Tibial artery (tissue), 4 donors: ENCODE measurements around the gene BAHD1.

Experiments
- DNase-seq, 2 donors: peaks; one replicate each; pipeline ENCODE4 v3.0.0-alpha.2; 2019
- H3K27ac ChIP-seq, 2 donors: fragments of 200-600 bp; sonication (generic) in 1 of 2; 1 replicate in 1 of 2; 2 replicates in 1 of 2; pipeline ENCODE4 v1.5.1; 2018 to 2019; ENCODE audit warnings: mild to moderate bottlenecking in 1 of 2
- H3K27me3 ChIP-seq, 2 donors: fragments of 200-600 bp; sonication (generic) in 1 of 2; one replicate each; pipeline versions ENCODE4 v1.5.1 to v1.6.0; 2016 to 2019
- H3K36me3 ChIP-seq, 3 donors: fragments of 200-600 bp; sonication (generic) in 2 of 3; one replicate each; pipeline ENCODE4 v1.5.1; 2016 to 2019; ENCODE audit warnings: mild to moderate bottlenecking in 2 of 3
- H3K4me1 ChIP-seq, 4 donors: fragments of 200-600 bp; sonication (generic) in 2 of 4; 1 replicate in 3 of 4; 2 replicates in 1 of 4; pipeline ENCODE4 v1.5.1; 2016 to 2019
- H3K4me3 ChIP-seq, 2 donors: fragments of 200-600 bp; sonication (generic) in 1 of 2; 1 replicate in 1 of 2; 2 replicates in 1 of 2; pipeline ENCODE4 v1.5.1; 2018 to 2019; ENCODE audit warnings: mild to moderate bottlenecking in 2 of 2
- H3K9me3 ChIP-seq, 3 donors: fragments of 200-600 bp; sonication (generic) in 1 of 3; one replicate each; pipeline ENCODE4 v1.5.1; 2016 to 2019
- intact Hi-C: fragments of 100-400 bp; cut with DNase I; formaldehyde crosslinking; loops from one replicate; pipeline ENCODE4 v1.15.0; 2023; ENCODE audit warnings: low total_unique reads
- TF ChIP-seq, protein P1 (sequence below), 2 experiments: fragments of 200-600 bp in 1 of 2; fragments of 450-650 bp in 1 of 2; IDR thresholded peaks; one replicate each; pipeline ENCODE4 v1.5.1; 2017 to 2019; ENCODE audit warnings: antibody characterized with exemption in 2 of 2, mild to moderate bottlenecking in 1 of 2, moderate library complexity in 1 of 2

Gene BAHD1

DNA sequence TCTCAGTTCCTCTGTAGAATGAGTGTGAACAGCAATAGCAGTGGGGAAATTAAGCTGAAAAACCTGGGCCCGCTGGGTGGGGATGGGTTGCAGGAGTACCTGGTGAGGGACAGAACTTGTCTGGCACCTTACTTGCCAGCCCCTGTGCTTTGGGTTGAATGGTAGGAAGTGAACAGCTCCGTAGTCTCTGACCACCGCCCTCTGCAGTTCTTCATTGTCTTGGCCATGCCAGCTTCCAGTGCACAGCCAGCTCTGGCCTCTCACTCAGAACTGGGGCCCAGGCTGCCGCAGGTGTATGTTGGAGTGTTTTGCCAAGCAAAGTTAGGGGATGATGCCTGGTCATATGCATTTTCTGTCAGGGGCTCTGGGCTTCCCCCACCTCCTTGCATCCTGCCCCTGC is 16.0 kb downstream of the BAHD1 start:
- Histone ChIP-seq H3K4me3 (no peak overlapping the region), H3K4me1 (peaks cover 0 to 36% (median 26%) of the 10 kb centered on the region in 4 donors), H3K36me3 (peaks cover 14 to 34% (median 15%) of the 10 kb centered on the region in 3 donors), H3K9me3 (no peaks in the 10 kb centered on the region), H3K27me3 (no peaks in the 10 kb centered on the region), H3K27ac (no peak overlapping the region)
- intact Hi-C loops = no loop called here
- TF ChIP-seq, protein P1, sequence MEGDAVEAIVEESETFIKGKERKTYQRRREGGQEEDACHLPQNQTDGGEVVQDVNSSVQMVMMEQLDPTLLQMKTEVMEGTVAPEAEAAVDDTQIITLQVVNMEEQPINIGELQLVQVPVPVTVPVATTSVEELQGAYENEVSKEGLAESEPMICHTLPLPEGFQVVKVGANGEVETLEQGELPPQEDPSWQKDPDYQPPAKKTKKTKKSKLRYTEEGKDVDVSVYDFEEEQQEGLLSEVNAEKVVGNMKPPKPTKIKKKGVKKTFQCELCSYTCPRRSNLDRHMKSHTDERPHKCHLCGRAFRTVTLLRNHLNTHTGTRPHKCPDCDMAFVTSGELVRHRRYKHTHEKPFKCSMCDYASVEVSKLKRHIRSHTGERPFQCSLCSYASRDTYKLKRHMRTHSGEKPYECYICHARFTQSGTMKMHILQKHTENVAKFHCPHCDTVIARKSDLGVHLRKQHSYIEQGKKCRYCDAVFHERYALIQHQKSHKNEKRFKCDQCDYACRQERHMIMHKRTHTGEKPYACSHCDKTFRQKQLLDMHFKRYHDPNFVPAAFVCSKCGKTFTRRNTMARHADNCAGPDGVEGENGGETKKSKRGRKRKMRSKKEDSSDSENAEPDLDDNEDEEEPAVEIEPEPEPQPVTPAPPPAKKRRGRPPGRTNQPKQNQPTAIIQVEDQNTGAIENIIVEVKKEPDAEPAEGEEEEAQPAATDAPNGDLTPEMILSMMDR (IDR thresholded peaks at IDR 0.05) = no peak
- DNase-seq = no peak

DNA sequence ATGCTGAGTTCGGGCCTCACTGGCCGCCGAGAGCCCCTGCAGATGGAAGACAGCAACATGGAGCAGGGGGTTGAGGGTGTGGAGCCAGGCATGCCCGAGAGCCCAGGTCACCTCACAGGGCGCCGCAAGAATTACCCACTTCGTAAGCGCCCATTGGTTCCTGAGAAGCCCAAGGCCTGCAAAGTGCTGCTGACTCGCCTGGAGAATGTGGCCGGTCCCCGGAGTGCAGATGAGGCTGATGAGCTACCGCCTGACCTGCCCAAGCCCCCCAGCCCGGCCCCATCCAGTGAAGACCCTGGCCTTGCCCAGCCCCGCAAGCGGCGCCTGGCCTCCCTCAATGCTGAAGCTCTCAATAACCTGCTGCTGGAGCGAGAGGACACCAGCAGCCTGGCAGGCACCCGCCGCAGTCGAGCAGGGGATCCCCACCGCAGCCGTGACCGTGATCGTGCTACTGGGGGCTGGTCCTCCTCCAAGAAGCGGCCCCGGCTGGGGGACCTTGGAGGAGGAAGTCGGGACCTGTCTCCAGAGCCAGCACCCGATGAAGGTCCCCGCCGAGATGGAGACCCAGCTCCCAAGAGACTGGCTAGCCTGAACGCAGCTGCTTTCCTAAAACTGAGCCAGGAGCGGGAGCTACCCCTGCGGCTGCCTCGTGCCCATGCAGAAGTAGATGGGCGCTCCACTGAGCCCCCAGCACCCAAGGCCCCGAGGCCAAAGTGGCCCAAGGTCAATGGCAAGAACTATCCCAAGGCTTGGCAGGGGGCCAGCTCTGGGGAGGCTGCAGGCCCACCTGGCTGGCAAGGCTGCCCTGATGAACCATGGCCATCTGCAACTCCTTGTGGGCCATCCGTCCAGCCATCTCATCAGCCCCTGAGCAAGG is 18.0 kb downstream of the BAHD1 start:
- Histone ChIP-seq H3K4me3 (no peak overlapping the region), H3K4me1 (peaks cover 0 to 30% (median 23%) of the 10 kb centered on the region in 4 donors), H3K27ac (no peak overlapping the region), H3K27me3 (no peaks in the 10 kb centered on the region), H3K36me3 (peaks cover 15 to 54% (median 32%) of the 10 kb centered on the region in 3 donors), H3K9me3 (no peaks in the 10 kb centered on the region)
- intact Hi-C loops = no loop called here
- TF ChIP-seq, protein P1 (IDR thresholded peaks at IDR 0.05) = no peak
- no peak for DNase-seq

DNA sequence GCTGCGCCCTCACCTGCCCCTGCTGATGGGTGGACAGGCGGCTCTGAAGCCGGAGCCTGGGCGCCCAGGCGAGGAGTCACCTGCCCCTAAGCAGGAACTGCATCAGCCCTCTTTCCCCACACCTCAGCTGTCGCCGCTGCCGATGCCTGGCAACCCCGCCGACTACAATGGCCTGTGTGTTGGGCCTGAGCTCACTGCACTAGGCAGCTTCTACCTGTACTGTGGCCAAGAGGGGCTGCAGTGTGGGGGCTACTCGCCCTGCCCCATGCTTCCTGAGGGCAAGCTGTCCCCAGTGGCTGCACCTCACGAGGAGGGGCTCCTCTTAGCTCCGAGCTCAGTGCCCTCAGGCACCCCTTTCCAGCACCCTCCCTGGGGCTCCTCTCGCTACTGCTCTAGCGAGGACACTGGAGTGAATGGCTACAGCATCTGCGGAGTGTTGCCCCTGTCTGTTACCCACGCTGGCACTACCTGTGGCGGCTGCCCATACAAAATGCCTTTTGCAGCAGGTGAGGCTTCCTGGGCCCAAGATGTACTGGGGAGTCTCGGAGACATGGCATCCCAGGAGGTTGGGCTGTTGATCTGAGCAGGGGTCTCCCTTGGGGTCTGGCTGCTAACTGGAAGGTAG is 18.8 kb downstream of the BAHD1 start:
- intact Hi-C loops = no loop called here
- Histone ChIP-seq H3K36me3 (peaks cover 21 to 61% (median 40%) of the 10 kb centered on the region in 3 donors), H3K27me3 (no peaks in the 10 kb centered on the region), H3K27ac (no peak overlapping the region), H3K4me1 (peaks cover 0 to 23% (median 17%) of the 10 kb centered on the region in 4 donors), H3K4me3 (no peak overlapping the region), H3K9me3 (no peaks in the 10 kb centered on the region)
- no peak for DNase-seq
- TF ChIP-seq, protein P1 (IDR thresholded peaks at IDR 0.05) = no peak

DNA sequence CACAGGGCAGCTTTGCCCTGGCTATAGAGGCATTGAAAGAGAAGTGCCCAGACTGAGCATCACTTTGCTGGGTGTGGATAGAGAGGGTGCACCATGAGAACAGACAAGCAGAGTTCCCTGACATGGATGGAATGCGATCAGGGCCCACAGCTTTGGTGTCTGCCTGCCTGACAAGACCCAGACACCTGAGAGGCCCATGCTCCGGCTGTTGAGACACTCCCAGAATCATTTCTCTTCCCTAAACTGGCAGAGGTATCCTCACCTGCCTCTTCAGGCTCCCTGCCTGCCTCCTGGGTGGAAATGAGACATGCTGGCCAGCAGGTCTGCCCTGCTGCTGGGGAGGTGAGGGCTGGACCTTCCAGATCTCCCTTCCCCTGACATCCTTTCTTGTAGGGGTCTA is 19.7 kb downstream of the BAHD1 start:
- H3K4me3 ChIP-seq = no peak overlapping the region
- no peaks in the 10 kb centered on the region for H3K27me3 ChIP-seq
- H3K9me3 ChIP-seq = no peaks in the 10 kb centered on the region
- H3K27ac ChIP-seq = no peak overlapping the region
- H3K4me1 ChIP-seq = peaks cover 0 to 14% (median 8%) of the 10 kb centered on the region in 4 donors
- intact Hi-C loops = no loop called here
- peaks cover 28 to 70% (median 48%) of the 10 kb centered on the region in 3 donors for H3K36me3 ChIP-seq
- no peak for DNase-seq
- TF ChIP-seq, protein P1 (IDR thresholded peaks at IDR 0.05) = no peak

DNA sequence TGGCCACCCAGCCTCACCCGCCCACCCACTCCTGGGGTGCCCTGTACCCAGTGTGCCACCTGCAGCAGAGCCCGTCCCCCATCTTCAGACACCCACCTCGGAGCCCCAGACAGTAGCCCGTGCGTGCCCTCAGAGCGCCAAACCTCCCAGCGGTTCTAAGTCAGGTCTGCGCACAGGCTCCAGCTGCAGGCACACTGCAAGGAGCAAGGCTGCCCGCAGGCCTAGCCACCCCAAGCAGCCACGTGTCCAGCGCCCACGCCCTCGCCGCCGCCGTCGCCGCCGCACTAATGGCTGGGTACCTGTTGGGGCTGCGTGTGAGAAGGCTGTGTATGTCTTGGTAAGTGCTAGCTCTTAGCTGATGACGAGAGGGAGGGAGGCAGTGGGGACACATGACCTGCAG is 21.2 kb downstream of the BAHD1 start:
- Histone ChIP-seq H3K36me3 (peaks cover 37 to 86% (median 61%) of the 10 kb centered on the region in 3 donors), H3K4me1 (no peaks in the 10 kb centered on the region), H3K4me3 (no peak overlapping the region), H3K9me3 (no peaks in the 10 kb centered on the region), H3K27me3 (no peaks in the 10 kb centered on the region), H3K27ac (no peak overlapping the region)
- TF ChIP-seq, protein P1 (IDR thresholded peaks at IDR 0.05) = no peak
- intact Hi-C loops = no loop called here
- DNase-seq = no peak
